Activated naive CD4-positive, alpha-beta T cell treated with anti-CD3 and anti-CD28 coated beads for 36 hours (primary cell): ENCODE measurements around the gene PSD4. TPM values are rescaled to one million over a fixed set of nuclear protein-coding genes. Genes with fewer than 3 reads are reported as not detected.

Experiments used
- CTCF ChIA-PET: fragments of 350-600 bp; sonication (Branson Sonifier 250); formaldehyde crosslinking; loops from one replicate; lab custom pipeline; 2021; ENCODE audit warnings: antibody characterized with exemption; lab: Charles Lee
- DNase-seq: peaks from one replicate; pipeline ENCODE4 v3.0.0-alpha.2; 2020
- H3K27ac Mint-ChIP-seq: one replicate; pipeline ENCODE4 v1.8.0; 2021; ENCODE audit warnings: mild to moderate bottlenecking, mixed read lengths
- H3K27me3 Mint-ChIP-seq: one replicate; pipeline ENCODE4 v1.8.0; 2021; ENCODE audit warnings: low read depth, mixed read lengths
- H3K36me3 Mint-ChIP-seq: one replicate; pipeline ENCODE4 v1.8.0; 2021; ENCODE audit warnings: low read depth, mixed read lengths
- H3K4me1 Mint-ChIP-seq: one replicate; pipeline ENCODE4 v1.8.0; 2021; ENCODE audit warnings: low read depth, mixed read lengths
- H3K4me3 Mint-ChIP-seq: one replicate; pipeline ENCODE4 v1.8.0; 2021; ENCODE audit warnings: mild to moderate bottlenecking, moderate library complexity, mixed read lengths
- H3K9me3 Mint-ChIP-seq: one replicate; pipeline ENCODE4 v1.8.0; 2021; ENCODE audit warnings: mixed read lengths
- intact Hi-C: fragments of 100-400 bp; cut with micrococcal nuclease; formaldehyde crosslinking; loops from one replicate; pipeline ENCODE4 v1.15.1; 2023
- total RNA-seq, 2 experiments: library from RNA; stranded (reverse); gene quantifications; one replicate each; pipeline ENCODE4 v1.2.3, GENCODE V29; 2021

PSD4 gene
- total RNA-seq, 2 experiments from 2014 or later = 85.9 to 87.4 TPM

DNA sequence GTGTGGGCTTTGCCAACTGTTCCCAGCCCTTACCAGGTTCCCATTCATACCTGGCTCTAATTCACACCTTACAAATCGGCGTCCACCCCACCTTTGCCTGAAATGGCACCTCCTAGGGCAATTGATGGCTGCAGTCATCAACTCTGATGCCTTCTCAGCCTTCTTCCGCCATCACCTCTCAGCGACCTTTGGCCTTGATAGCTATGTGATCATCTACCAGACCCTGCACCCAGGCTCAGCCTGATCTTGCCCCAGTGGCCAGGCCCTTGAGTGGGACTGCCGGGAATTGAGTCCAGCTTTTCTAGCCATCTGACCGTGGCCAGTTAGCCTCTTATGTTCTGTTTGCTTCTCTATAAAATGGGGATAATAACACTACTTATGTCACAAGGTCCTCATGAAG is 32.5 kb downstream of the PSD4 start:
- DNase-seq = no peak
- Mint-ChIP-seq H3K27me3 (no peaks in the 10 kb centered on the region), H3K4me3 (no peak overlapping the region), H3K36me3 (peaks cover 6% of the 10 kb centered on the region), H3K4me1 (peaks cover 13% of the 10 kb centered on the region), H3K9me3 (no peaks in the 10 kb centered on the region), H3K27ac (peak overlapping the region; percentile 7)
- intact Hi-C loops = no loop called here
- CTCF ChIA-PET = interaction anchor here (0.7 to 5.8 kb wide), 6 partner anchors 9 to 184 kb away, joined by 3 to 63 read pairs (median 6); no protein-coding TSS in a partner anchor

DNA sequence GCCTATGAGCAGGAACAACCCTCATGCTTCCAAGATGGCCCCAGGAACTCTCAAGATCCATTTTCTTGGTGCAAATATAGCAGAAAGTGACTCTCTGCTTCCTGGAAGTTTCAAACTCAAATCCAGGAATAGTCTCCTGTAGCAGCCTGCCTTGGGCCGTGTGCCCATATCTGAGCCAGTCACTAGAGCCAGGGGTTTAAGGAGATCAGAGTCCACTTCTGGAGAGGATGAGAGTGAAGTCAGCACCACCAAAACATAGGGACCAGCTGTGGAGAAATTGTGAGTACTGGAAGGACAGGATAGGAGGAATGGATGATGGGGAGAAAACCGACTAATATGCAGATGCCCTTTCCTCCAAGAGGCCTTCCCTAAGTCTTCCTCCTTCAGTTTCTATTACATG is 33.2 kb downstream of the PSD4 start:
- peaks cover 13% of the 10 kb centered on the region for H3K4me1 Mint-ChIP-seq
- no peaks in the 10 kb centered on the region for H3K27me3 Mint-ChIP-seq
- no peak overlapping the region for H3K4me3 Mint-ChIP-seq
- intact Hi-C loops = no loop called here
- H3K36me3 Mint-ChIP-seq = peaks cover 6% of the 10 kb centered on the region
- DNase-seq = no peak
- H3K27ac Mint-ChIP-seq = no peak overlapping the region
- CTCF ChIA-PET = interaction anchor here (0.5 to 5.8 kb wide), 8 partner anchors 10 to 183 kb away, joined by 3 to 63 read pairs (median 3); no protein-coding TSS in a partner anchor
- H3K9me3 Mint-ChIP-seq = no peaks in the 10 kb centered on the region

GRCh38 chr2:113208396-113208795 is 34.6 kb downstream of the PSD4 start:
- Mint-ChIP-seq H3K27me3 (no peaks in the 10 kb centered on the region), H3K4me3 (no peak overlapping the region), H3K36me3 (peaks cover 3% of the 10 kb centered on the region), H3K27ac (no peak overlapping the region), H3K4me1 (peaks cover 13% of the 10 kb centered on the region), H3K9me3 (no peaks in the 10 kb centered on the region)
- no peak for DNase-seq
- intact Hi-C loops = no loop called here
- CTCF ChIA-PET = interaction anchor here (0.9 kb wide), 1 partner anchor 162 kb away, joined by 3 read pairs; no protein-coding TSS in a partner anchor

DNA sequence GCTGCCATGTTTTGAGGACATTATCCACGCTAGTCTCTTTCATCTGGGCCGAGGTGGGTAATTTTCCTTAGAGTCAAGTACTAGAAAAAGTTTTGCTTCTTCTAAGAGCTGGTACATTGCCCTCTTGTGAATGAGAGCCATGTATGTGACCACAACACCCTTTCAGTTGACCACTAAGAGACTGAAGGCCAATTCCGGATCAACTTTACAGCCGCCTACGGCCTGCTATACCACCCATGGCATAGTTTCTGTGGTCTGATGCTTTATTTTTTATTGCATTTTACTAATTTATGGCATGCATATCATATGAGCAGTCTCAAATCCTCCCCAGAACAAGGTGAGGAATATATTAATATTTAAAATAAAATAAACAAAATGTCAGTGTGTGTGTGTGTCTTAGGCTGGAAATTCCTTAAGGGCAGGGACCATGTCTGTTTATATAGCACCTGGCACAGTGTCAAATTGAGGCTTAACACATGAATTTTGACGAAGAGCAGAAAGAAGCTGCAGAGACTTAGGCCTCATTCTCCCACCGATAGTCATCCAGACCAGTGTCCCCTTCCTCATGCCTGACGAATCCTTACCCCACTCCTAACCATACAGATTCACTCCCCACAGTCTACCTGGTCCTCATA is 35.4 kb downstream of the PSD4 start:
- Mint-ChIP-seq H3K36me3 (no peaks in the 10 kb centered on the region), H3K27ac (no peak overlapping the region)
- CTCF ChIA-PET = interaction anchor here (0.6 to 0.9 kb wide), 3 partner anchors 27 to 161 kb away, joined by 3 to 4 read pairs (median 3); no protein-coding TSS in a partner anchor

DNA sequence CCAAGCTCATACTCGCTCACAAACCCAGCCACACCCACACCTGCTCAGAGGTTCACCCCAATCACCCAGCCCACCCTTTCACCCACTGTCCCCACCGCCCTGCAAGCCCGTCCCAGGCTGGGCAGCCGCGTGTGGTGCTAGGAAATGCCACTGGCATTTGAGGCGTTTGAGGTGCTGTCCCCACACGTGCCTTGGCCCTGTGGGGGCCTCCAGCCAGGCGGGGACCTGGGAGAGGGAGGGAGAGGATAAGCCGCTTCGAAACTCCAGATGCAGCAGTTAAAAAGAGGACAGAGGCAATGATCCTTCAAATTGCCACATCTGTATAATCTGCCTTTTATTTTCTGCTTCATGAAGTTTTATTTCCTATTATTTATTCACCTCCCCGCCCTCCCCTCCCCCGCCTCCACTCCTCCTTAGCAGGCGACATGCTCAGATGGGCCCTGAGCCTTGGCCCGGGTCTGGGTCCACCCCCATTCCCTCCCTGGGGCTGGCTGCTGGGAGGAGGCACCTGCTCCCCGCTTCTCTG is 35.9 kb downstream of the PSD4 start:
- Mint-ChIP-seq H3K27me3 (no peaks in the 10 kb centered on the region), H3K27ac (no peak overlapping the region), H3K36me3 (no peaks in the 10 kb centered on the region), H3K9me3 (no peaks in the 10 kb centered on the region), H3K4me1 (peaks cover 4% of the 10 kb centered on the region), H3K4me3 (no peak overlapping the region)
- no peak for DNase-seq
- CTCF ChIA-PET = no interaction called here
- intact Hi-C loops = no loop called here

More for the DNA sequence above, 35.4 kb downstream of the PSD4 start:
- DNase-seq = no peak
- intact Hi-C loops = no loop called here
- Mint-ChIP-seq H3K4me3 (no peak overlapping the region), H3K4me1 (peaks cover 10% of the 10 kb centered on the region), H3K27me3 (no peaks in the 10 kb centered on the region), H3K9me3 (no peaks in the 10 kb centered on the region)

DNA sequence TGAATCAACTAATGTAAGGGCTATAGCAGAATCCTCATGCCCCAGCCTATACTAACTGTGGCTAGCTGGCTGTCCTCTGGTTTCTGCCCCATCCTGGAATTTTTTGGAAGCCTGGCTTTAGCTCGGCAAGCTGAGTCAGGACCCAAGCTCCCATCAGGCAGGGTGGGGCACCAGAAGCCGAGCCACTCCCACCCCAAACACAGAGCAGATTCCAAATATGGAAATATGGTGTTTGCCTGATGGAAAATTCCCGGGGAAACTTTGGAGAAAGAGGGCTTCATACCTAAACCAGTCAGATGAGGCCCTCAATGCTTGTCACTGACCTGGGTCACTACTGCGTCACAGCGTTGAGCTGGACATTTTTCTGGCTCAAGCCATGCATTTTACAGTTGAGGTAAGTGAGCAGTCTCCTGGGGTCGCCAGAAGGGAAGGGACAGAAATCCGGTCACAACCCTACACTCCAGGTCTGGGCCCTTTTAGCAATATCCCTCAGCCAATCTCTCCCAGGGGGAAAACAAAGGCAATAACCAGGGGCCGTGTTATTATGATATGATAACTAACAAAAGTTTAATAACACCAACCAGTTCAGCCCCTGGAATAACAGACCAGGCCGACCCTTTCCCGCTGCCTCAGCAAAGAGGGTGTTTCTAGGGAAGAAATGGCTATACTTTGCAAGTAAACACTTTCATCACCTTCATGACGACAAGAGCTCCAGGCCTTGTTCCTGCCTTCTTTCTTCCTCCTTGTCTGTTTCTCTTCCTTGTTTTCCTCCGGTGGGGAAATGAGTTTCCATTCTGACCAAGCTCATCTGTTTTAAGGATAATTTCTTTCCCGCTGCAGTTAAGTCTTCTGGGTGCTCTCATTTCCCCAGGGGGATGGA is 37.7 kb downstream of the PSD4 start:
- Mint-ChIP-seq H3K4me3 (no peak overlapping the region), H3K4me1 (no peaks in the 10 kb centered on the region), H3K36me3 (no peaks in the 10 kb centered on the region), H3K9me3 (no peaks in the 10 kb centered on the region), H3K27ac (no peak overlapping the region), H3K27me3 (no peaks in the 10 kb centered on the region)
- DNase-seq = no peak
- CTCF ChIA-PET = interaction anchor here (0.6 to 1.5 kb wide), 4 partner anchors 9 to 159 kb away, joined by 3 to 5 read pairs (median 4); no protein-coding TSS in a partner anchor
- intact Hi-C loops = no loop called here

DNA sequence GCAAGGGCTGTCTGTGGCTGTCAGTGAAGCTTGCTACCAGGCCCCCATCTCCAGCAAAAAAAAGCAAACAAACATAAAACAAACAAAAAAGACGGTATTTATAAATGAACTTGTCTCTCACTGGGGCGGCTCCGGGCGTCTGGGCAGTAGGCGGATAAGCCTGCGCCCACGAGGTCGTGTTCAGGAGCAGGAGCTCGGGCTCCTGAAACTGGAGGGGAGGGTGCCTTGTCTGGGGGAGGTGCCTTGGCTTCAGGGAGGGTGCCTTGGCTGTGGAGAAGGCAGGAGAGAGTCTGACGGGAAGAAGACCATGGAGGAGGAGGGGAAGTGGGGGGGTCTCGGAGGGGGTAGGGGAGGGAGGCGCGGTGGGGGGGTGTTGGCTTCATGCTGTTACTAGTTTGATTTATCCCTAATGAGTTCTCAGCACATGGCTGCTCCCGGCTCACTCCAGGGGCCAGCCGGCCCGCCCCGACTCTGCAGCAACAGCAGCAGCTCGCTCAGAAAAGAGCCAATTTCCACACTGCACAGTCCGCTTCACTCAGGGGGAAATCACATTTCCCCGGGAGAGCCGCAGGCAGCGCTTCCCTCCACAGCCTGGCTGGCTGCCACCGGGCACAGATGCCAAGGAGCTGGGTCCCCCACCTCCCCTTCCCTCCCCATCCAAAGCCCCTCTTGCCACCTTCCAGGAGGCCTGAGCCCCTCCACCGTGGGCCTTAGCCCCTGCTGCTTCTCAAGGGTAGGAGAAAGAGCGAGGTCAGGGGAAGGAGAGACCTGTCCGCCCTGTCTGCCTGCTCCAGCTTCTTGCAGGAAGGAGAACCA is 38.7 kb downstream of the PSD4 start:
- H3K27me3 Mint-ChIP-seq = no peaks in the 10 kb centered on the region
- intact Hi-C loops = no loop called here

GRCh38 chr2:113213061-113213930 is 39.5 kb downstream of the PSD4 start:
- H3K27me3 Mint-ChIP-seq = no peaks in the 10 kb centered on the region
- no peaks in the 10 kb centered on the region for H3K36me3 Mint-ChIP-seq
- no peak overlapping the region for H3K27ac Mint-ChIP-seq
- DNase-seq = no peak
- intact Hi-C loops = no loop called here
- peaks cover 12% of the 10 kb centered on the region for H3K4me1 Mint-ChIP-seq
- H3K4me3 Mint-ChIP-seq = no peak overlapping the region
- H3K9me3 Mint-ChIP-seq = no peaks in the 10 kb centered on the region
- CTCF ChIA-PET = interaction anchor here (0.7 to 1.9 kb wide), 7 partner anchors 9 to 77 kb away, joined by 3 to 7 read pairs (median 4); no protein-coding TSS in a partner anchor

More for the DNA sequence above, 38.7 kb downstream of the PSD4 start:
- H3K4me3 Mint-ChIP-seq = no peak overlapping the region
- no peaks in the 10 kb centered on the region for H3K9me3 Mint-ChIP-seq
- CTCF ChIA-PET = interaction anchor here (0.7 to 1.9 kb wide), 8 partner anchors 8 to 77 kb away, joined by 3 to 7 read pairs (median 4); no protein-coding TSS in a partner anchor
- peaks cover 4% of the 10 kb centered on the region for H3K4me1 Mint-ChIP-seq
- H3K36me3 Mint-ChIP-seq = no peaks in the 10 kb centered on the region
- DNase-seq = no peak
- H3K27ac Mint-ChIP-seq = no peak overlapping the region

DNA sequence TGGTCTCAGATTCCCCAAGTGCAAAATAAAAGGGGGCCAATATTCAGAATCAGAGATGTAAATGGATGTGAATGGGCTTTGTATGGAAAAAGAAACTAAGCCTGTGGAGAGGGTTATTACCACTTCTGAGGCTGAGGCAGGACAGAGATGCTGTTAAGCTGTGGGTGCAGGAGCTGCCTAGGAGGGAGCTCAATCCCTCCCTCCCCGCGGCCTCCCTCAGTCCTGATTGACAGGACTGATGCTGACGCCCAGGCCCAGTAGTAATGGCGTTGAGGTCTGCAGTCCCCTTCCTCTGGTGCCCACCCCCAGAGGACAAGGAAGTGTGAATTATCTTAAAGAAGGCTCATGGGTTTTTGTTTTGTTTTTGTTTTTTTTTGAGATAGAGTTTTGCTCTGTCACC is 40.4 kb downstream of the PSD4 start:
- no peaks in the 10 kb centered on the region for H3K27me3 Mint-ChIP-seq
- intact Hi-C loops = no loop called here
- H3K9me3 Mint-ChIP-seq = no peaks in the 10 kb centered on the region
- CTCF ChIA-PET = interaction anchor here (0.9 to 1.8 kb wide), 2 partner anchors 10 to 15 kb away, joined by 3 to 6 read pairs; no protein-coding TSS in a partner anchor
- H3K4me1 Mint-ChIP-seq = peaks cover 15% of the 10 kb centered on the region
- no peaks in the 10 kb centered on the region for H3K36me3 Mint-ChIP-seq
- H3K4me3 Mint-ChIP-seq = no peak overlapping the region
- no peak overlapping the region for H3K27ac Mint-ChIP-seq
- no peak for DNase-seq

- Mint-ChIP-seq H3K4me1 (peaks cover 15% of the 10 kb centered on the region), H3K4me3 (no peak overlapping the region), H3K9me3 (no peaks in the 10 kb centered on the region), H3K27ac (no peak overlapping the region), H3K27me3 (no peaks in the 10 kb centered on the region), H3K36me3 (no peaks in the 10 kb centered on the region)
- intact Hi-C loops = no loop called here
- CTCF ChIA-PET = no interaction called here
- no peak for DNase-seq
These were observed 41.3 kb downstream of the PSD4 start for GRCh38 chr2:113215056-113215455.

GRCh38 chr2:113216321-113216720 is 42.5 kb downstream of the PSD4 start:
- Mint-ChIP-seq H3K4me3 (no peak overlapping the region), H3K27me3 (no peaks in the 10 kb centered on the region), H3K36me3 (no peaks in the 10 kb centered on the region), H3K9me3 (no peaks in the 10 kb centered on the region), H3K4me1 (peaks cover 15% of the 10 kb centered on the region), H3K27ac (no peak overlapping the region)
- CTCF ChIA-PET = interaction anchor here (1.7 to 1.9 kb wide), 4 partner anchors 12 to 80 kb away, joined by 5 to 10 read pairs (median 6); no protein-coding TSS in a partner anchor
- no peak for DNase-seq
- intact Hi-C loops = no loop called here
